Neutrophil (primary cell): Measurements from ENCODE around the gene RNASE12.
A peak's percentile ranks its signal among the peaks of the same experiment; 100 is the strongest.

Experiments
- H3K27ac ChIP-seq: fragments of 200-600 bp; sonication (generic); 2 replicates; pipeline ENCODE4 v1.5.1; 2016; ENCODE audit warnings: mild to moderate bottlenecking, moderate library complexity
- H3K27me3 ChIP-seq: fragments of 200-600 bp; sonication (generic); 2 replicates; pipeline ENCODE4 v1.6.0; 2016; ENCODE audit warnings: mild to moderate bottlenecking
- H3K36me3 ChIP-seq: fragments of 200-600 bp; sonication (generic); 2 replicates; pipeline ENCODE4 v1.5.1; 2017
- H3K4me1 ChIP-seq, 2 experiments: fragments of 200-600 bp in 1 of 2; sonication (generic) in 1 of 2; 1 replicate in 1 of 2; 2 replicates in 1 of 2; pipeline versions ENCODE4 v1.5.1 to v1.6.1; 2013 to 2016; ENCODE audit warnings: low read depth in 1 of 2, low read length in 1 of 2, mild to moderate bottlenecking in 1 of 2, moderate library complexity in 1 of 2; ENCODE audit not compliant: control insufficient read depth in 1 of 2, insufficient read depth in 1 of 2
- H3K4me3 ChIP-seq, 2 experiments: fragments of 200-600 bp in 1 of 2; sonication (generic) in 1 of 2; 1 replicate in 1 of 2; 2 replicates in 1 of 2; pipeline ENCODE4 v1.5.1; 2013 to 2016; ENCODE audit warnings: low read depth in 1 of 2, low read length in 1 of 2, mild to moderate bottlenecking in 1 of 2, moderate library complexity in 1 of 2
- H3K9me3 ChIP-seq: fragments of 200-600 bp; sonication (generic); 2 replicates; pipeline ENCODE4 v1.5.1; 2016
- TF ChIP-seq, protein P1 (sequence below): fragments of 200-600 bp; sonication (generic); IDR thresholded peaks from 2 replicates; pipeline ENCODE4 v1.5.1; 2016; ENCODE audit warnings: antibody characterized with exemption

Gene RNASE12

DNA sequence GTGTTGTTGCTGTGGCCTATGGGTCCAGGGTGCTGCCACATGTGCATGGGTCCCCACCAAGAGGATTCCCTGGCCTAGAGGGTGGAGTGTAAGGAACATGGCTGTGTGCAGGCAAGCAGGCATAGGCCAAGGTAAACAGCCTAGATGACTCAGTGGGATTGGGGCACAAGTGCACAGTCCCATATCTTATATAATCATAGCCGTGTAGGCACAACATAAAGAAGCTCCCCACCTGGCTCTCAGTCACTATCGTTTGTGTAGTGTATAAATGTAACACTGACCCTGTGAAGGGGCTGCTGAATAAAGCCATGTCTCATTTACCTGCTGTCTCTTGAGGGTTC lies 15.7 kb upstream of the RNASE12 start:
- no peaks in the 10 kb centered on the region for H3K9me3 ChIP-seq
- H3K27ac ChIP-seq, result no peak overlapping the region
- H3K4me3 ChIP-seq, result no peak overlapping the region
- H3K27me3 ChIP-seq, result peaks cover 23% of the 10 kb centered on the region
- no peaks in the 10 kb centered on the region for H3K36me3 ChIP-seq
- TF ChIP-seq, protein P1, sequence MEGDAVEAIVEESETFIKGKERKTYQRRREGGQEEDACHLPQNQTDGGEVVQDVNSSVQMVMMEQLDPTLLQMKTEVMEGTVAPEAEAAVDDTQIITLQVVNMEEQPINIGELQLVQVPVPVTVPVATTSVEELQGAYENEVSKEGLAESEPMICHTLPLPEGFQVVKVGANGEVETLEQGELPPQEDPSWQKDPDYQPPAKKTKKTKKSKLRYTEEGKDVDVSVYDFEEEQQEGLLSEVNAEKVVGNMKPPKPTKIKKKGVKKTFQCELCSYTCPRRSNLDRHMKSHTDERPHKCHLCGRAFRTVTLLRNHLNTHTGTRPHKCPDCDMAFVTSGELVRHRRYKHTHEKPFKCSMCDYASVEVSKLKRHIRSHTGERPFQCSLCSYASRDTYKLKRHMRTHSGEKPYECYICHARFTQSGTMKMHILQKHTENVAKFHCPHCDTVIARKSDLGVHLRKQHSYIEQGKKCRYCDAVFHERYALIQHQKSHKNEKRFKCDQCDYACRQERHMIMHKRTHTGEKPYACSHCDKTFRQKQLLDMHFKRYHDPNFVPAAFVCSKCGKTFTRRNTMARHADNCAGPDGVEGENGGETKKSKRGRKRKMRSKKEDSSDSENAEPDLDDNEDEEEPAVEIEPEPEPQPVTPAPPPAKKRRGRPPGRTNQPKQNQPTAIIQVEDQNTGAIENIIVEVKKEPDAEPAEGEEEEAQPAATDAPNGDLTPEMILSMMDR, result no peak
- peaks cover 31 to 33% of the 10 kb centered on the region in 2 experiments for H3K4me1 ChIP-seq

DNA sequence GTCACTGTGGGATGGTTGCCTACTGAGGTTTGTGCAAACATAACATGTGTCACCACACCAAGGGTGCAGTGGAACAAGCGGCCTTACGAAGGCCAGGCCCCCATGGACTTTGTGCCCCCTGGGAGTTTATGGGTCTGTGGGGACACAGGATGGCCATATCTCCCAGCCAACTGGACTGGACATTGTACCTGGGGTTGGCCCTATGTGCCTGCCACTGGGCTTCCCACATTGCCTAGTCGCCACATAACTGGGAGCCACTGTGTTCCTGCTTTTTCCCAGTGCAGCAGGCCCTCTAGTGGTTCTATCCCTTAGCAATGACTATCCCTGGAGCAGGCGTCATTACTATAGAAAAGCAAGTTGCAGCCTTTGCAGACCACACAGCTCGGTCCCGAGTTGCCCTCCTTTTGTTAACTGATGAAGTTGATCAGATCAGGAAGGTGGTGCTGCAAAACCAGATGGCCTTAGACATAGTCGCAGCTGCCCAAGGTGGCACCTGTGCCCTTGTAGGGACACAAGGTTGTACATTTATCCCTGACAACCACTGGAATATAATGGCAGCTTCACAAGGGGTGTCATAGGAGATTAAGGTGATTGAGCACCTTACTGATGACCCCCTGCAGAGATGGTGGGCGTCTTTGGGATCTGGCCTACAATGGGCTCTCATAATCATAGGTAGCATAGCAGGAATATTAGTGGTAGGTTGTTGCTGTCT lies 15.2 kb upstream of the RNASE12 start:
- H3K27ac ChIP-seq, result no peak overlapping the region
- H3K36me3 ChIP-seq, result no peaks in the 10 kb centered on the region
- TF ChIP-seq, protein P1, result no peak
- no peaks in the 10 kb centered on the region for H3K9me3 ChIP-seq
- no peak overlapping the region for H3K4me3 ChIP-seq
- H3K27me3 ChIP-seq, result peaks cover 18% of the 10 kb centered on the region
- peaks cover 36 to 38% of the 10 kb centered on the region in 2 experiments for H3K4me1 ChIP-seq

DNA sequence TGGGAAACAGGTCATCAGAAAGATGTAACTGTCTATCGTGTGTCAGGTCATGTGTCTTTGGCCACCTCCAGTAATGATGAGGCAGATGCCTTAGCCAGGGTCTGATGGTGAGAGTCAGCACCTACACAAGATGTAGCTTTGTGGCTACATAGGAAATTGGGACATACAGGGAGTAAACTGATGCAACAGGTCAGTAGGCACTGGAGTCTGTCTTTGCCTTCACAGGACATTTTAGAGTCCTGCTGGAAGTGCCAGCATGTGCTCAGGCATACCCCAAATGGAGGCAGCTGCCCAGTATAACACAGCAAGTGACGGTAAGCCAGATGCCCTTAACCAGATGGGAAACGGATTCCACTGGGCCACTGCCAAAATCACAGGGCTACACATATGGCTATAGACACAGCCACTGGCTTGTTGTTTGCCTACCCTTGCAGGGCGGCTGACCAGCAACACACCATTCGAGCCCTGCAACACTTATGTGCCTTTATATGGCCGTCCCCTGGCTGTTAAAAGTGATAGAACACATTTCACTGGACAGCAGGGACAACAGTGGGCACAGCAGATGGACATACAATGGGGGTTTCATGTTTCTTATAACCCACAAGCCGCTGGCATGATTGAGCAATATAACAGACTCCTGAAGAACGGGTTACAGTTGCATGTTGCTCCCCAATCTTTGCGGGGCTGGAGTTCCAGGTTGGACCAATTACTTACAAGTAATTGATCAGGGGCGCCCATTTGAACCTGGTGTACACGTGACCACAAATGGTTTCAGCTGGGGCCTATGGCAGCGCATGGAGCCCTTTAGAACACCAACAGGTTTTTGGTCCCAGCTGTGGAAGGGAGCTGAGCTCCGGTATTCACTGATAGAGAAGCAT lies 12.9 kb upstream of the RNASE12 start:
- no peak overlapping the region for H3K27ac ChIP-seq
- TF ChIP-seq, protein P1, result no peak
- no peaks in the 10 kb centered on the region for H3K9me3 ChIP-seq
- no peaks in the 10 kb centered on the region for H3K36me3 ChIP-seq
- no peaks in the 10 kb centered on the region for H3K27me3 ChIP-seq
- H3K4me3 ChIP-seq, result no peak overlapping the region
- peaks cover 22% of the 10 kb centered on the region in 2 experiments for H3K4me1 ChIP-seq

- H3K27ac ChIP-seq, result no peak overlapping the region
These were observed 11.4 kb upstream of the RNASE12 start for GRCh38 chr14:20602583-20602982.

GRCh38 chr14:20601522-20601921 lies 10.3 kb upstream of the RNASE12 start:
- Histone ChIP-seq H3K27me3 (no peaks in the 10 kb centered on the region), H3K4me1 (peaks cover 22% of the 10 kb centered on the region in 2 experiments), H3K9me3 (no peaks in the 10 kb centered on the region), H3K27ac (no peak overlapping the region), H3K36me3 (no peaks in the 10 kb centered on the region), H3K4me3 (peak overlapping the region in 1 of 2 experiments; percentile 20)
- TF ChIP-seq, protein P1, result no peak

More at GRCh38 chr14:20602583-20602982, 11.4 kb upstream of the RNASE12 start:
- TF ChIP-seq, protein P1, result no peak
- Histone ChIP-seq H3K4me3 (no peak overlapping the region), H3K4me1 (peaks cover 22% of the 10 kb centered on the region in 2 experiments), H3K36me3 (no peaks in the 10 kb centered on the region), H3K9me3 (no peaks in the 10 kb centered on the region), H3K27me3 (no peaks in the 10 kb centered on the region)
